Measurements from ENCODE around the gene DOK3.

GRCh38 chr5:177553671-177554429 lies 44.2 kb upstream of the DOK3 start:
- TF ChIP-seq CTCF (optimal IDR thresholded peaks at IDR 0.05 in 1 of 3, IDR thresholded peaks at IDR 0.05 in 1 of 3, conservative IDR thresholded peaks at IDR 0.05 in 1 of 3; ENCODE audit: extremely low read depth in 1 of 3, insufficient read depth in 2 of 3, low read length in 3 of 3) (no peak), EZH2 (IDR thresholded peaks at IDR 0.05; ENCODE audit: low read length) (no peak)
